D721Med (cell line): ENCODE data around the gene KREMEN1.

Source experiments
- DNase-seq: peaks from one replicate; pipeline ENCODE4 v3.0.0; 2011; ENCODE audit warnings: low spot score; ENCODE audit not compliant: insufficient read length
- FAIRE-seq: peaks from 2 replicates; lab custom pipeline; 2011; peaks lifted over from hg19 to GRCh38; lab: Jason Lieb, UNC
- TF ChIP-seq, protein P1 (sequence below): IDR thresholded peaks from 2 replicates; pipeline ENCODE4 v1.5.1; 2012; ENCODE audit warnings: mild to moderate bottlenecking, control low read depth; ENCODE audit not compliant: insufficient read depth; ENCODE audit errors: missing control alignments

KREMEN1 gene

DNA sequence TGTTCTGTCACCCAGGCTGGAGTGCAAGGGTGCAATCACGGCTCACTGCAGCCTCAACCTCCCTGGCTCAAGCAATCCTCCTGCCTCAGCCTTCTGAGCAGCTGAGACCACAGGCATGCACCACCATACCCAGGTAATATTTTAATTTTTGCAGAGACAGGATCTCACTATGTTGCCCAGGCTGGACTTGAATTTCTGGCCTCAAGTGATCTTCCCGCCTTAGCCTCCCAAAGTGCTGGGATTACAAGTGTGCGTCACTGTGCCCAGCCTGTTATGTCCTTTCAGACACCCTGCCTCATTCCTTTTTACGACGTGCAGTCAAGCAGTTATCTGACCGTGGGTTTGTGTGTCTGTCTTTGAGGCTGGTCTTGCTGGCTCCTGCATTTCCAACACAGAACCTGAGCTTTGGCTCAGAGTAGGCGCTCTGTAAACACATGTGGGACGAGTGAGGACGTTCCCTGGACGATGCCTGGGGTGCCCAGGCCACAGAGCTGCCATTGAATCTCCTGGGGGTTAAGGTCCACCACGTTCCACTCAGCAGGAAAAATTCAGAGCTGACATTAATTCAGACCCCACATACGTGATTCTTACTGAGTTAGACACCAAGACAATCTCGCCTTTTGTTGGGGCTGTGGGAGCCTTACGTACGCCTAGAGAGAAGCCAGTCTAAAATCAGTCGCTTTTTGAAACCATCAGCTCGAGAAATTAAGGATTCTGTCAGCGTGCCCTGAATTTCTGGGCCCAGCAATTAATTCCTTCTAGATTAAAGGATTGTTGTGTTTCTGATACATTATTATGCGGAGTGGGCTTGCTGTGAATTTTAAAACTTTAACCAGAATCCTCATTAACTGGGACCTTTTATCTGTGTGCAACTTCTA lies 111.4 kb downstream of the KREMEN1 start:
- FAIRE-seq (no peak), DNase-seq (no peak)
- TF ChIP-seq, protein P1, sequence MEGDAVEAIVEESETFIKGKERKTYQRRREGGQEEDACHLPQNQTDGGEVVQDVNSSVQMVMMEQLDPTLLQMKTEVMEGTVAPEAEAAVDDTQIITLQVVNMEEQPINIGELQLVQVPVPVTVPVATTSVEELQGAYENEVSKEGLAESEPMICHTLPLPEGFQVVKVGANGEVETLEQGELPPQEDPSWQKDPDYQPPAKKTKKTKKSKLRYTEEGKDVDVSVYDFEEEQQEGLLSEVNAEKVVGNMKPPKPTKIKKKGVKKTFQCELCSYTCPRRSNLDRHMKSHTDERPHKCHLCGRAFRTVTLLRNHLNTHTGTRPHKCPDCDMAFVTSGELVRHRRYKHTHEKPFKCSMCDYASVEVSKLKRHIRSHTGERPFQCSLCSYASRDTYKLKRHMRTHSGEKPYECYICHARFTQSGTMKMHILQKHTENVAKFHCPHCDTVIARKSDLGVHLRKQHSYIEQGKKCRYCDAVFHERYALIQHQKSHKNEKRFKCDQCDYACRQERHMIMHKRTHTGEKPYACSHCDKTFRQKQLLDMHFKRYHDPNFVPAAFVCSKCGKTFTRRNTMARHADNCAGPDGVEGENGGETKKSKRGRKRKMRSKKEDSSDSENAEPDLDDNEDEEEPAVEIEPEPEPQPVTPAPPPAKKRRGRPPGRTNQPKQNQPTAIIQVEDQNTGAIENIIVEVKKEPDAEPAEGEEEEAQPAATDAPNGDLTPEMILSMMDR = no peak

DNA sequence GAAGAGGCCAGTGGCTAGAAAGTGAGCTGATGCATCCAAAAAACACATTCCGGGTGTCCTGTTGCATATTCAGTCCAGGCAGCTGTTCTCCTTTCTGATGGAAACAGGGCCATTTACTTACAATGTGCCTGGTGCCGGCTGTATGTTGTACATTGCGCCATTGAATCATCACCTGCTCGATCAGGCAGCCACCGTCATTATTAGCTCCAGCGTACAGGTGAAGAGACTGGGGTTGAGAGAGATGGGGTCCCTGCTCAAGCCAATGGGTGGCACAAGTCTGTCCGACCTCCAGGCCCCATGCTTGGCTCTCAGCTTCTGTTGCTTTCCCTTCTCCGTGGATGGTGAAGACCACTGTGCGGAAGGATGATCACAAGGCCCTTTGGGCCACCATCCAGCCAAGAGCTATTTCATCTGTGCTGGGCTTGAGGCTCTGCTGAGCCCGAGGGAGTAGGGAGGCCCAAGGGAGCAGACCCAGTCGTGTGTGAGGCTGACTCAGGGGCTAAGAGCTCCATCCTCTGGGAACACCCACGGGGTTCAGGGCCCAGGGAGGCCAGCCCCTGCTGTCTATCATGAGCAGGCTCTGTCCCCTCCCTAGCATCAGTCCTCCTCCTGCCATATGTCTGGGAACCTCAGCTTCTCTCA lies 112.1 kb downstream of the KREMEN1 start:
- TF ChIP-seq, protein P1 = no peak
- DNase-seq (no peak), FAIRE-seq (no peak)

DNA sequence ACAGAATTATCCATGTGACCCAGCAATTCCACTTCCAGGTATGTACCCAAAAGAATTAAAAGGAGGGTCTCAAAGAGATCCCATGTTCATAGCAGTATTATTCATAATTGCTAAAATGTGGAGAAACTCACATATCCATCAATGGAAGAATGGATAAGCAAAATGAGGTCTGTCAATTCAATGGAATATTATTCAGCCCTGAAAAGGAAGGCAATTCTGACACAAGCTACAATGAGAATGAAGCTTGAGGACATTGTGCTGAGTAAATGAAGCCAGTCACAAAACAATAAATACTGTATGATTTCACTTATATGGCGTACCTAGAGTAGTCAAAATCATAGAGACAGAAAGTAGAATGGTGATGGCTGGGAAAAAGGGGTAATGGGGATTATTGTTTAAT lies 113.5 kb downstream of the KREMEN1 start:
- FAIRE-seq (no peak), DNase-seq (no peak)
- TF ChIP-seq, protein P1 = no peak

DNA sequence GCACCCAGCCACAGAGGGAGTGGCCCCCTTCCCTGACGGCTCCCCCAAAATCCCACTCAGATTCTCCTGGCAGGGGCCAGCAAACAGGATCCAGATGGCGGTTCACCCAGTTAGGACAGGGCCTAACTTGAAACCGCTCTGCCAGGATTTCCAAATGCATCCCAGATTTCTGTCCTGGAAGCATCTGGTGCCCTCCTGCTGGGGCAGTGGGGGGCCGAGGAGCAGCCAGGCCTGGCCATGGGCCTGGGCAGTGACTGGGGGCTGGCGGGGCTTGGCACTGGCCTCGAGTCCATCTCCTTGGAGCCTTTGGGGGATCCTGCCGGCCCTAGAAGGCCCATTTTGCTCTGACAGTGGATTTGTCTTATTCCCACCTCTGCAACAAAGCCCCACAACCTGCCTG lies 115.0 kb downstream of the KREMEN1 start:
- DNase-seq (no peak), FAIRE-seq (no peak)
- TF ChIP-seq, protein P1 = no peak

DNA sequence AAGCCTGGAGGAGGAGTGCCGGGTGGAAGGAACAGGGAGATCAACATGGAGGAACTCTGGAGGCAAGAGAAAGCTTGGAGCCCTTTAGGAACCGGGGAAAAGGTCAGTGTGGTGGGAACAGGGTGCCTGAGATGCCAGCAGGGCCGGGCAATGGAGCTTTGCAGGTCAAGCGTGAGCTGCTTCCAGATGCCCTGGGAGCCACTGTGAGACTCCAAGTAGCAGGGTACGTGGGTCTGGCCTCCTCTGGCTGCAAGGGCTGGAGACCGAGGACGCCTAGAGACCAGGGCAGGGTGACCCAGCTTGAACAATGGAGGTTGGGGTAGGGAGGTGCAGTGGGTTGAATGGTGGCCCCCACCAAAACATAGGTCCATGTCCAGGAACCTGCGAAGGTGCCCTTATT lies 117.2 kb downstream of the KREMEN1 start:
- TF ChIP-seq, protein P1 = no peak
- DNase-seq (no peak), FAIRE-seq (no peak)

DNA sequence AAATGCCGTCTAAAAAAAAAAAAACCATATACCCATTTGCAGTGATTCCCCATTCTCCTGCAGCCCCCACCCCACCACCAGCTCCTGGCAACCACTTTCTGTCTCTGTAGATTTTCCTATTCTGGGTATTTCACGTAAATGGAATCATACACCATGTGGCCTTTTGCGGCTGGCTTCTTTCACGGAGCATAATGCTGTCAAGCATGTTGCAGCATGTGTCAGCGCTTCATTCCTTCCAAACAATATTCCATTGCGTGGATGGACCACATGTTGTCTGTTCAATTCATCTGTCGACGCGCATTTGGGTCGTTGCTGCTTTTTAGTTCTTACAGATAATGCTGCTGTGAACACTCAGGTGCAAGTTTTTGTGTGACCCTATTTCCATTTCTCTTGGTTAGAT lies 118.1 kb downstream of the KREMEN1 start:
- TF ChIP-seq, protein P1 = no peak
- FAIRE-seq (no peak), DNase-seq (no peak)

DNA sequence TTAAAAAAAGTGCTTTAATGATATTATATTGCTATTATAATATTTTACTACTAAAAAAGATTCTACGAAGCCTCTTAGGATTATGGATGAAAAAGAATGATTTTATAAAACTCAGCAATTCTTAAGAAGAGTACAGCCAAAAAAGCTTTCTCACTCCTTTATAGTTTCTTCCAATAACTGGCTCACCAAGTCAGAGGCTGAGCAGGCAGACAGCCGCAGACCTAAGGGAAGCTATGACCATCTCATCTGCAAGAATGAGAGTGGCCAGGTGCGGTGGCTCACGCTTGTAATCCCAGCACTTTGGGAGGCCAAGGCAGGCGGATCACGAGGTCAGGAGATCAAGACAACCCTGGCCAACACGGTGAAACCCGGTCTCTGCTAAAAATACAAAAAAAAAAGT lies 120.2 kb downstream of the KREMEN1 start:
- TF ChIP-seq, protein P1 = no peak
- FAIRE-seq (no peak), DNase-seq (no peak)
